Measurements from ENCODE around the gene ANO10.
"Not testable (repeated sequence)": the region's sequence is repeated elsewhere in the genome, so short reads cannot be mapped to it uniquely, and the experiment has no call there.

Gene ANO10

GRCh38 chr3:43481375-43481774 is 140.4 kb downstream of the ANO10 start:
- no peaks in the 10 kb centered on the region for H3K27me3 ChIP-seq (ENCODE audit: insufficient read depth, insufficient read length)
- H3K9me3 ChIP-seq (ENCODE audit: insufficient read depth, low read length): peaks cover 48% of the 10 kb centered on the region; the same call in 1 of the 2 replicates
- peaks cover 4% of the 10 kb centered on the region for H3K36me3 ChIP-seq (ENCODE audit: insufficient read depth, insufficient read length, low read length)
- no peak overlapping the region for H3K9ac ChIP-seq (ENCODE audit: insufficient read length, low read depth)
- no peak for TF ChIP-seq ZNF274 (IDR thresholded peaks at IDR 0.05; ENCODE audit: low read depth, low read length)
- no peak for TF ChIP-seq SUZ12 (IDR thresholded peaks at IDR 0.05; ENCODE audit: extremely low read depth, insufficient read depth, insufficient read length)
- H3K4me1 ChIP-seq (ENCODE audit: insufficient read depth, insufficient read length): peaks cover 11% of the 10 kb centered on the region
- peak; percentile 36 for DNase-seq (ENCODE audit: low read depth, low spot score)
- no peak overlapping the region for H3K4me3 ChIP-seq (ENCODE audit: insufficient read length, low read depth)

GRCh38 chr3:43478839-43479238 is 143.0 kb downstream of the ANO10 start:
- not testable (repeated sequence) for H3K27me3 ChIP-seq (ENCODE audit: insufficient read depth, insufficient read length); H3K36me3 ChIP-seq (ENCODE audit: insufficient read depth, insufficient read length, low read length); DNase-seq (ENCODE audit: low read depth, low spot score); H3K9ac ChIP-seq (ENCODE audit: insufficient read length, low read depth); H3K4me1 ChIP-seq (ENCODE audit: insufficient read depth, insufficient read length); H3K4me3 ChIP-seq (ENCODE audit: insufficient read length, low read depth)
- peaks cover 32% of the 10 kb centered on the region; the same call in 1 of the 2 replicates for H3K9me3 ChIP-seq (ENCODE audit: insufficient read depth, low read length)

- no peaks in the 10 kb centered on the region for H3K36me3 ChIP-seq (ENCODE audit: insufficient read depth, insufficient read length, low read length)
- no peak overlapping the region for H3K4me3 ChIP-seq (ENCODE audit: insufficient read length, low read depth)
- no peak for TF ChIP-seq YY1 (IDR thresholded peaks at IDR 0.05; ENCODE audit: insufficient read depth, insufficient read length)
- TF ChIP-seq SUZ12 (IDR thresholded peaks at IDR 0.05; ENCODE audit: extremely low read depth, insufficient read depth, insufficient read length): no peak
- TF ChIP-seq ZNF274 (IDR thresholded peaks at IDR 0.05; ENCODE audit: low read depth, low read length): no peak
- no peaks in the 10 kb centered on the region for H3K4me1 ChIP-seq (ENCODE audit: insufficient read depth, insufficient read length)
- H3K27me3 ChIP-seq (ENCODE audit: insufficient read depth, insufficient read length): no peaks in the 10 kb centered on the region
- no peak for DNase-seq (ENCODE audit: low read depth, low spot score)
- no peak overlapping the region for H3K9ac ChIP-seq (ENCODE audit: insufficient read length, low read depth)
- peaks cover 28% of the 10 kb centered on the region; the same call in 1 of the 2 replicates for H3K9me3 ChIP-seq (ENCODE audit: insufficient read depth, low read length)
These were observed 143.6 kb downstream of the ANO10 start for GRCh38 chr3:43478118-43478785.

GRCh38 chr3:43477600-43477999 is 144.2 kb downstream of the ANO10 start:
- DNase-seq (ENCODE audit: low read depth, low spot score): no peak
- Histone ChIP-seq H3K27me3 (ENCODE audit: insufficient read depth, insufficient read length) (no peaks in the 10 kb centered on the region), H3K9me3 (ENCODE audit: insufficient read depth, low read length) (peaks cover 22% of the 10 kb centered on the region; the same call in 1 of the 2 replicates), H3K9ac (ENCODE audit: insufficient read length, low read depth) (no peak overlapping the region), H3K4me3 (ENCODE audit: insufficient read length, low read depth) (no peak overlapping the region), H3K4me1 (ENCODE audit: insufficient read depth, insufficient read length) (no peaks in the 10 kb centered on the region), H3K36me3 (ENCODE audit: insufficient read depth, insufficient read length, low read length) (no peaks in the 10 kb centered on the region)
- TF ChIP-seq YY1 (IDR thresholded peaks at IDR 0.05; ENCODE audit: insufficient read depth, insufficient read length) (no peak), SUZ12 (IDR thresholded peaks at IDR 0.05; ENCODE audit: extremely low read depth, insufficient read depth, insufficient read length) (no peak), ZNF274 (IDR thresholded peaks at IDR 0.05; ENCODE audit: low read depth, low read length) (no peak)

GRCh38 chr3:43473737-43474136 is 148.1 kb downstream of the ANO10 start:
- no peak for DNase-seq (ENCODE audit: low read depth, low spot score)
- no peak overlapping the region for H3K4me3 ChIP-seq (ENCODE audit: insufficient read length, low read depth)
- H3K27me3 ChIP-seq (ENCODE audit: insufficient read depth, insufficient read length): no peaks in the 10 kb centered on the region
- H3K9ac ChIP-seq (ENCODE audit: insufficient read length, low read depth): no peak overlapping the region
- no peaks in the 10 kb centered on the region for H3K4me1 ChIP-seq (ENCODE audit: insufficient read depth, insufficient read length)
- no peaks in the 10 kb centered on the region for H3K36me3 ChIP-seq (ENCODE audit: insufficient read depth, insufficient read length, low read length)
- no peak for TF ChIP-seq SUZ12 (IDR thresholded peaks at IDR 0.05; ENCODE audit: extremely low read depth, insufficient read depth, insufficient read length)
- no peak for TF ChIP-seq ZNF274 (IDR thresholded peaks at IDR 0.05; ENCODE audit: low read depth, low read length)
- no peak for TF ChIP-seq YY1 (IDR thresholded peaks at IDR 0.05; ENCODE audit: insufficient read depth, insufficient read length)
- H3K9me3 ChIP-seq (ENCODE audit: insufficient read depth, low read length): no peaks in the 10 kb centered on the region

- DNase-seq (ENCODE audit: low read depth, low spot score): no peak
- no peaks in the 10 kb centered on the region for H3K36me3 ChIP-seq (ENCODE audit: insufficient read depth, insufficient read length, low read length)
- TF ChIP-seq YY1 (IDR thresholded peaks at IDR 0.05; ENCODE audit: insufficient read depth, insufficient read length): no peak
- TF ChIP-seq ZNF274 (IDR thresholded peaks at IDR 0.05; ENCODE audit: low read depth, low read length): no peak
- no peak for TF ChIP-seq SUZ12 (IDR thresholded peaks at IDR 0.05; ENCODE audit: extremely low read depth, insufficient read depth, insufficient read length)
- no peaks in the 10 kb centered on the region for H3K4me1 ChIP-seq (ENCODE audit: insufficient read depth, insufficient read length)
- no peaks in the 10 kb centered on the region for H3K27me3 ChIP-seq (ENCODE audit: insufficient read depth, insufficient read length)
- H3K4me3 ChIP-seq (ENCODE audit: insufficient read length, low read depth): no peak overlapping the region
- H3K9me3 ChIP-seq (ENCODE audit: insufficient read depth, low read length): no peaks in the 10 kb centered on the region
- H3K9ac ChIP-seq (ENCODE audit: insufficient read length, low read depth): no peak overlapping the region
These were observed 148.6 kb downstream of the ANO10 start for GRCh38 chr3:43473244-43473643.

- H3K4me1 ChIP-seq (ENCODE audit: insufficient read depth, insufficient read length): no peaks in the 10 kb centered on the region
- no peaks in the 10 kb centered on the region for H3K36me3 ChIP-seq (ENCODE audit: insufficient read depth, insufficient read length, low read length)
- H3K9me3 ChIP-seq (ENCODE audit: insufficient read depth, low read length): peaks cover 12% of the 10 kb centered on the region
- no peak overlapping the region for H3K4me3 ChIP-seq (ENCODE audit: insufficient read length, low read depth)
- no peaks in the 10 kb centered on the region for H3K27me3 ChIP-seq (ENCODE audit: insufficient read depth, insufficient read length)
- TF ChIP-seq ZNF274 (IDR thresholded peaks at IDR 0.05; ENCODE audit: low read depth, low read length) (no peak), SUZ12 (IDR thresholded peaks at IDR 0.05; ENCODE audit: extremely low read depth, insufficient read depth, insufficient read length) (no peak), YY1 (IDR thresholded peaks at IDR 0.05; ENCODE audit: insufficient read depth, insufficient read length) (no peak)
- no peak overlapping the region for H3K9ac ChIP-seq (ENCODE audit: insufficient read length, low read depth)
- no peak for DNase-seq (ENCODE audit: low read depth, low spot score)
These were observed 153.7 kb downstream of the ANO10 start for GRCh38 chr3:43468133-43468532.

All from NT2/D1 (cell line).